Stimulated activated CD8-positive, alpha-beta memory T cell treated with anti-CD3 and anti-CD28 coated beads, Interleukin-7, amount 100 ng/mL, for 1 hour (primary cell): ENCODE data around the gene URM1.

Source experiments
- DNase-seq, 2 donors: peaks; one replicate each; pipeline ENCODE4 v3.0.0-alpha.2; 2020; ENCODE audit warnings: low read depth in 2 of 2

The URM1 gene

GRCh38 chr9:128349125-128349524 lies 22.0 kb upstream of the URM1 start:
- no peak for DNase-seq

GRCh38 chr9:128349772-128350171 lies 21.4 kb upstream of the URM1 start:
- DNase-seq: no peak

- no peak for DNase-seq
These were observed 15.7 kb upstream of the URM1 start for GRCh38 chr9:128355451-128355850.

GRCh38 chr9:128358090-128358489 lies 13.1 kb upstream of the URM1 start:
- DNase-seq: no peak

GRCh38 chr9:128358861-128359260 lies 12.3 kb upstream of the URM1 start:
- DNase-seq: no peak

- no peak for DNase-seq
These were observed 10.3 kb upstream of the URM1 start for GRCh38 chr9:128360826-128361225.

- DNase-seq: no peak
These were observed 9.7 kb upstream of the URM1 start for GRCh38 chr9:128361296-128361985.

GRCh38 chr9:128361986-128362646 lies 9.1 kb upstream of the URM1 start:
- peak; percentile 18 to 41 for DNase-seq

- DNase-seq: no peak
These were observed 8.4 kb upstream of the URM1 start for GRCh38 chr9:128362774-128363173.

GRCh38 chr9:128365525-128365924 lies 5.6 kb upstream of the URM1 start:
- DNase-seq: no peak

GRCh38 chr9:128369024-128369706 lies 2.0 kb upstream of the URM1 start:
- no peak for DNase-seq

- DNase-seq: no peak
These were observed 815 bp upstream of the URM1 start for GRCh38 chr9:128370367-128370751.

GRCh38 chr9:128371630-128372117 lies 500 bp downstream of the URM1 start:
- no peak for DNase-seq

- no peak for DNase-seq
These were observed 1.0 kb downstream of the URM1 start for GRCh38 chr9:128372188-128372641.

- DNase-seq: no peak
These were observed 1.6 kb downstream of the URM1 start for GRCh38 chr9:128372784-128373183.

- DNase-seq: no peak
These were observed 3.1 kb downstream of the URM1 start for GRCh38 chr9:128374221-128374675.

- DNase-seq: no peak
These were observed 4.7 kb downstream of the URM1 start for GRCh38 chr9:128375865-128376264.

GRCh38 chr9:128382261-128382660 lies 11.1 kb downstream of the URM1 start:
- DNase-seq: no peak

GRCh38 chr9:128383007-128383753 lies 12.0 kb downstream of the URM1 start:
- DNase-seq: no peak

GRCh38 chr9:128383791-128384190 lies 12.6 kb downstream of the URM1 start:
- DNase-seq: no peak

GRCh38 chr9:128384801-128385495 lies 13.8 kb downstream of the URM1 start:
- DNase-seq: no peak
